NCI-H345 (cell line): Measurements from ENCODE around the gene SLC48A1.
A peak's percentile ranks its signal among the peaks of the same experiment; 100 is the strongest.

Experiments
- DNase-seq: peaks from one replicate; lab custom pipeline; 2025; lab: John Stamatoyannopoulos, UW

Gene SLC48A1

DNA sequence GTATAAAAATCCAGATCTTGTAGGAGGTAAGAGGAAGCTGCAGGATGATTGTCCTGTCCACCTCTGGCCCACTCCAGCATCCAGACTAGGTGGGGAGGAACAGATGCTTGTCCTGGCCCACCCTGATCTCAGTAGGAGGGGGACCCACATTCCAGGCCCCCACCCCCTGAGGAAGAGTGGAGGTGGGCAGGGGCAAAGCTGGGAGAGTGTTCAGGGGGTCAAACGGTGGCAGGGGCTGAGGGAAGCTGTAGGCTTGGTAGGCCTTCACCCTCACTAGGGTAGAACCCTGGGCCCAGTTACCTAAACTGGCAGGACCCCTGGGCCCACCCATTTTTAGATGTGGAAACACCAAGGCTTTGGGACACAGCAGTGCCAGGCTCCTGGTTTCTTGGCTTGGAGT lies 4.1 kb downstream of the SLC48A1 start:
- DNase-seq: no peak

DNA sequence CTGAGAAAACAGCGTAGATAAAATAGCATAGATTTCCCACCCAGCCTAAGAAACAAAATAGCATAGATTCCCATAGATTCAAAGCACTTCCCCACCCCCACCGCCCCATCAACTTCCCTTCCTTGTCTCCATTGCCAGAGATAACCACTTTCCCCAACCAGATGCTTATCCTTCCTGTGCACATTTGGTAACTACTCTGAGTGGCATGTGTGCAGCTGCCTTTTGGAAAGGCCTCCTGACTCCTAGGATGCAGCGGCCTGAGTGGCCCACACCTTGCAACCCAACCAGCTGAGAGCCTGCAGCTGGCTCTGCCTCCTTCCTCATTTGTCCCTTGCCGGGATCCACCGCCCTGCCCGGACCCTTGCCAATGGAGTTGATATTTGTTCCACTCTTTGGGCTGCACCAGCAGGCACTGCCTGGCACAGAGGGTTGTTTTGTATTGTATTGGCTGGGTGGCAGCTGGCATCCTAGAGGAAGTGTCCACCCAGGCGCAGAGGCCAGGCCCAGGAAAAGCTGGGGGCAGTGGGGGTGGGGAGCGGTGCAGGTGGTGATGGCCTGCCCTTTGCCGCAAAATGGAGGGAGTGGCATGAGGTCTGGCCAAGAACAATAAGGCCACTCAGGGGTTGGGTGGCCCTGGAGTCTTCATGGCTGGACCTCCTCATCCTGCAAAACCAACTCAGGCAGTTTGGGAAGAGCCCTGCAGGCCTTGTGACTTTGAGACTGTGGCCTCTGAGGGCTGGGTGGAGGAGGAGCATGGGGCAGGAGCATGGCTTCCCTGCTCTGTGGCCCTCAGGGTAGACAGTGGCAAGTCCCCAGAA lies 4.9 kb downstream of the SLC48A1 start:
- no peak for DNase-seq

- no peak for DNase-seq
Observed at GRCh38 chr12:47778881-47779280, 5.8 kb downstream of the SLC48A1 start.

GRCh38 chr12:47779301-47779942 lies 6.4 kb downstream of the SLC48A1 start:
- peak; percentile 41 for DNase-seq

DNA sequence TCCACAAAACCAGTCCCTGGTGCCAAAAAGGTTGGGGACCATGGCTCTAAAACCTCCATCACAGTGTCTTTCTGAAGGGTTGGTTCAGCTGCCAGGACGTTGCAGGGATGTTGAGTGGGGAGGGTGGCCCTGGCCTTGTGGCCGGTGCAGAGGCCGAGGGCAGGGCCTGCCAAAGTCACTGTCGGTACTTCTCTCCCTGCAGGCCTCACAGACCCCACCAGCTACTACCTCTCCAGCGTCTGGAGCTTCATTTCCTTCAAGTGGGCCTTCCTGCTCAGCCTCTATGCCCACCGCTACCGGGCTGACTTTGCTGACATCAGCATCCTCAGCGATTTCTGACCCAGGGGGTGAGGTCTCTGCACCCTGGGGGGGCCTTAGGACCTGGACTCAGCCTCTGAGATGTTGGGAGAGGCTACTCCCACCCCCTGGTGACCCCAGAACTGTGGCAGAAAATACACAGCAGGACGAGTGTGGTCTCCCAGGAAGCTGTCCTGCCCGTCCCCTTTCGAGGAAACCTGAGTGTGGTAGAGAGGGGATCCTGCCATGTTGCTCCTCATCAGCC lies 7.0 kb downstream of the SLC48A1 start:
- no peak for DNase-seq

DNA sequence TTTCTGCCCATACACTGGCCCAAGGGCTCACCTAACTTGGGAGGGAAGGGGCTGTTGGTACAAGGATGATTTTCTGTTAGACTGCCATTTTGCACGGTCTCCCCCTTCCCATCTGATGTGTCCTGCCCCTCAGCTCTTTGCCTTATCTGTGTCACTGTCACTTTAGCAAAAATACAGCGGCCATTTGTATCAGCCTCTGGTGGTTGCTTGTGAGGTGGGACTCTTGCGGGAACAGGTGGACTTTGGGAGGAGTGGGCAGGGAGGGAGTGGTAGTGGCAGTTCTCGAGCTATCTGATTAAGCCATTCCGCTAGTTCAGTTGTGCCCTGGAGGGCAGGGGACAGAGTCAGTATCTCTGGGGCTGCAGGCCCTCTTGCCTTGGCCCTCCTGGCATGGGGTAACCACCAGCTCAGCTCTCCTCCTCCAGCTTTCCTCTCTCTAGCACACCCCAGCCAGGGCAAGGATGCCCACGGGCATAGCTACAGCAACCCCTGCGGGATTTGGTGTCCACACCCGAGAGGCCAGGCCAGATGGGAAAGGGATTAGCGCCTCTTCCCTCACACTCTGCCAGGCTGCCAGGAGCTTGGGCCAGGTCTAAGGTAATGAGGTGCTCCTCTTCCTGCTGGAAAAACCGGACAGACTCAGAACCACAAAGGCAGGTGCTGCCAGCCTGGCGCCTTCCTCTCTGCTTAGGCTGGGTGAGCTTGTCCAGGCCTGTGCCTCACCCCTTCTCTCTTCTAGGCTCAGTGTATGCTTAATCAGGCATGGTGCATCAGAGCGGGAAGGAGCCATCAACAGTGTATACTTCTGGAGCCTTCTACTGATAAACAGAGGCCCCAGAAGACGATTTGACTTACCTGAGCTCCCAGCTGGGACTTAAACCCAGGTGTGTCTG lies 8.7 kb downstream of the SLC48A1 start:
- no peak for DNase-seq

- no peak for DNase-seq
Observed at GRCh38 chr12:47782372-47782770, 9.3 kb downstream of the SLC48A1 start.

GRCh38 chr12:47783024-47783755 lies 10.2 kb downstream of the SLC48A1 start:
- DNase-seq: no peak

- DNase-seq: no peak
Observed at GRCh38 chr12:47783821-47784819, 11.1 kb downstream of the SLC48A1 start.

GRCh38 chr12:47785036-47785886 lies 12.2 kb downstream of the SLC48A1 start:
- no peak for DNase-seq

DNA sequence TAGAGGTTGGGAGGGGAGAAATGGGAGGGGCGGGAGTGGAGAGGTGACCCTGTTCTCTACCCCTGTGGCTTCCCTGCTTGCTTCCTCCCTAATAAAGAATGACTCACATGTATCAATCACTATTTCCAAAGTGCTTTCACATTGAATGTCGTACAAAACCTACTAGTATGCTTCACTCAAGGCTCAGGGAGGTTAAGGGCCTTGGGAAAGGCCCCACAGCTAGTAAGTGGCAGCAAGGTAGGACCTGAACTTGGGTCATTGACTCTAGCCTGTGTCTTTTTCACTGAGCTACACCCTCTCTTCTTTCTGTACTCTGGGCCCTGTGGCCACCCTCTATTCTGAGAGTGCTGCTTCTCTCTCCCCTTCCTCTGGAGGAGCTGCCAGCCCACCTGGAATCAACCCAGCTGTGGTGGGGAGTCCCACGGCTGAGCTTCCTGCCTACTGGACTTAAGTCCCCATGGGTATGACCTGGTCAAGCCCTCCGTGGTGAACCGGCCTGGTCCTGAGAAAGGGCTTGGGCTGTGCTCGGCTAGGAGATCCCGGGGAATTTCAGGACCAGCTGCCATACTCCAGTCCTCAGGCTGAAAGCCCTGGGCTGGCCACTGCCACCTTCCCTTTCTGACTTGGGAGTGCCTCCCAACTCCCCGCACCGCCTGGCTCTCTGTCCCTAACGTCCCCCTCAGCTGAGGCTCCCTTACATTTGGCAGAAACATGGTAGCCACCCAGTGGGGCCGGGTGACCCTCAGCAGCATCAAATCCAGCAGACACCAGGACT lies 13.0 kb downstream of the SLC48A1 start:
- DNase-seq: no peak

GRCh38 chr12:47786662-47787280 lies 13.7 kb downstream of the SLC48A1 start:
- no peak for DNase-seq

GRCh38 chr12:47787596-47788319 lies 14.7 kb downstream of the SLC48A1 start:
- no peak for DNase-seq

GRCh38 chr12:47789141-47789540 lies 16.1 kb downstream of the SLC48A1 start:
- DNase-seq: no peak

GRCh38 chr12:47789712-47790489 lies 16.9 kb downstream of the SLC48A1 start:
- no peak for DNase-seq

DNA sequence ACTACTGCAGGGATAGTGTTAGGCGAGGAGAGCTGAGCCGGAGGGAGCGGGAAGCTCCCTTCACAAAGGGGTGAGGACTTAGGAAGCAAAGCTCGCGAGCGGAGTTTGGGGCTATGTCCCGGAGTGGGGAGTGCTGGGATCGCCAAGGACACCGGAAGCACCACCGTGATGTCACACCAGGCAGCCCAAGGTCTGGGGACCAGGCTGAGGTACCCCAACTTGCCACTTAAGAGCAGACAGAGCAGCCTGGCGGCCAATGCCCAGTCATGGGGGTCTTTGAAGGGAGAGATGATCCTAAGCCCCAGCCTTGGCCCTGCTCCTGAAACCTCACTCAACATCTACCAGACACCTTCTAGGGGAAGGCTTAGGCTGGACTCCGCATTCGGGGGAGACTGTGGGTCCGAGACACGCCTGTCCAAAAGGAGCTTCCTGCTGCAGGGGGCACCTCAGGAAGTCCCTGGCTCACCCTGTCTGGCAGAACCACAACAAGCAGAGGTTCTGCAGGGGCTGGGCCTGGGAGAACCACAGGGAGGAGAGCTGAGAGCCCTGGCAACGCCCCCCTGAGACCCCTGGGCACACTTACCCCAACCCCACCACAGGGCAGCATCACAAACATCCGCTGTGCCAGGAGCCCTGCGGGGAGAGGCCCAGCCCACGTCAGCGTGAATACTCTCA lies 17.8 kb downstream of the SLC48A1 start:
- DNase-seq: no peak
